AG10803 (cell line): ENCODE results near the gene NINJ2.

Source experiments
- DNase-seq: peaks from one replicate; pipeline ENCODE4 v3.0.0; 2010; ENCODE audit warnings: low read depth
- H3K4me3 ChIP-seq: 2 replicates; pipeline ENCODE4 v1.5.1; 2011; ENCODE audit warnings: mild to moderate bottlenecking, low read length, control low read depth
- TF ChIP-seq, protein P1 (sequence below): conservative IDR thresholded peaks from 2 replicates; pipeline ENCODE4 v1.5.1; 2011; ENCODE audit warnings: mild to moderate bottlenecking, low read length, control low read depth, inconsistent platforms

The NINJ2 gene

DNA sequence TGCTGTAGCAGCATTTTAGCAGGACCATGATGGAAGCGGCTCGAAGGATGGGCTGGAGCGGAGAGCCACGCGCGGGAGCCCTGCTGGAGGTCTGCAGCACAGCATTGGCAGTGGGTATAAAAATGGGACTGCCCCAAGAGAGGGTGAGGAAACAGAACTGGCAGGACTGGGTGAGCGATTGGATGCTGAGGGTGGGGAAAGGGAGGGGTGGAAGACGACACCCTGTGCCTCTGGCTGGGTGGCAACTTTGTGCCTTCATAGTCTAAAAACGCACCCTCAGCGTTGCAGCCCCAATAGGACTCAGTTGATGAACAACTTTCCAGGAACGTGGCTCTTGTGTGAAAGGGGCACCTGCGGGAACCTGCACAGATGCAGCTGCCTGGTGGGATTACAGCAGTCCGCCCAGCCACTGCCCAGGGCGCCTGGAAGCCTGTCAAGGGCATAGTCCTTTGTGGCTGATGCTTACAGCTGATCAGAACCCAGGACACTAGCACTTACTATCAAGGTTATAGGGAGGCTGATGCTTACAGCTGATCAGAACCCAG is 73.0 kb downstream of the NINJ2 start:
- TF ChIP-seq, protein P1, sequence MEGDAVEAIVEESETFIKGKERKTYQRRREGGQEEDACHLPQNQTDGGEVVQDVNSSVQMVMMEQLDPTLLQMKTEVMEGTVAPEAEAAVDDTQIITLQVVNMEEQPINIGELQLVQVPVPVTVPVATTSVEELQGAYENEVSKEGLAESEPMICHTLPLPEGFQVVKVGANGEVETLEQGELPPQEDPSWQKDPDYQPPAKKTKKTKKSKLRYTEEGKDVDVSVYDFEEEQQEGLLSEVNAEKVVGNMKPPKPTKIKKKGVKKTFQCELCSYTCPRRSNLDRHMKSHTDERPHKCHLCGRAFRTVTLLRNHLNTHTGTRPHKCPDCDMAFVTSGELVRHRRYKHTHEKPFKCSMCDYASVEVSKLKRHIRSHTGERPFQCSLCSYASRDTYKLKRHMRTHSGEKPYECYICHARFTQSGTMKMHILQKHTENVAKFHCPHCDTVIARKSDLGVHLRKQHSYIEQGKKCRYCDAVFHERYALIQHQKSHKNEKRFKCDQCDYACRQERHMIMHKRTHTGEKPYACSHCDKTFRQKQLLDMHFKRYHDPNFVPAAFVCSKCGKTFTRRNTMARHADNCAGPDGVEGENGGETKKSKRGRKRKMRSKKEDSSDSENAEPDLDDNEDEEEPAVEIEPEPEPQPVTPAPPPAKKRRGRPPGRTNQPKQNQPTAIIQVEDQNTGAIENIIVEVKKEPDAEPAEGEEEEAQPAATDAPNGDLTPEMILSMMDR = no peak
- no peak for DNase-seq
- H3K4me3 ChIP-seq = no peak overlapping the region

DNA sequence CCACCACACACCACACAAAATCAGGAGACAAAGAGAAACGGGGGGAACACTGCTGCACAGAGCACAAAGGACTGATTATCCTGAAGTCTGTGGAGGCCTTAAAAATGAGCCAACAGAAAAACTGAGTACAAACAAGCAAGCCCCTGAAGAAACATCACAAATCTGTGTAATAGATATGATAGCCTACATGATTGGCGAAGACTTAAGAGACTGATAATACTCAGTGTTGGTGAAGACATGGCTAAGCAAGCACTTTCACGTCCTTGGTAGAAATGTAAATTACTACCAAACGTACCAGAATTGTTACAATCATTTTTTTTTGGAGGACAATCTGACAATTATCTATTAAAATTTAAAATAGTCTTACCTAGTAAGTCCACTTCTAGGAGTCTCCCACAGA is 74.6 kb downstream of the NINJ2 start:
- no peak for DNase-seq
- TF ChIP-seq, protein P1 = no peak
- no peak overlapping the region for H3K4me3 ChIP-seq

DNA sequence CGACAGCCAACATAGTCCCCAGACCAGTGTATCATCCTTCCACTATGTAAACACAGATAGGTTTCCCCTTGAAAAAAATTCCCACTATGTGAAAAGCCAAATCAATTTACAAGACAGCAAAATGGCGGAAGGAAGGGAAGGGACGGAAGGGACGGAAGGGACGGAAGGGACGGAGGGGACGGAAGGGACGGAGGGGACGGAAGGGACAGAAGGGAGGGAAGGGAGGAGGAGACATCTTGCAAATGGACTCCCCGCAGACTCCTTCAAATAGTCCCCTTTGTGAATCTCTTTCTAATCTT is 75.3 kb downstream of the NINJ2 start:
- TF ChIP-seq, protein P1 = no peak
- DNase-seq = no peak
- no peak overlapping the region for H3K4me3 ChIP-seq

DNA sequence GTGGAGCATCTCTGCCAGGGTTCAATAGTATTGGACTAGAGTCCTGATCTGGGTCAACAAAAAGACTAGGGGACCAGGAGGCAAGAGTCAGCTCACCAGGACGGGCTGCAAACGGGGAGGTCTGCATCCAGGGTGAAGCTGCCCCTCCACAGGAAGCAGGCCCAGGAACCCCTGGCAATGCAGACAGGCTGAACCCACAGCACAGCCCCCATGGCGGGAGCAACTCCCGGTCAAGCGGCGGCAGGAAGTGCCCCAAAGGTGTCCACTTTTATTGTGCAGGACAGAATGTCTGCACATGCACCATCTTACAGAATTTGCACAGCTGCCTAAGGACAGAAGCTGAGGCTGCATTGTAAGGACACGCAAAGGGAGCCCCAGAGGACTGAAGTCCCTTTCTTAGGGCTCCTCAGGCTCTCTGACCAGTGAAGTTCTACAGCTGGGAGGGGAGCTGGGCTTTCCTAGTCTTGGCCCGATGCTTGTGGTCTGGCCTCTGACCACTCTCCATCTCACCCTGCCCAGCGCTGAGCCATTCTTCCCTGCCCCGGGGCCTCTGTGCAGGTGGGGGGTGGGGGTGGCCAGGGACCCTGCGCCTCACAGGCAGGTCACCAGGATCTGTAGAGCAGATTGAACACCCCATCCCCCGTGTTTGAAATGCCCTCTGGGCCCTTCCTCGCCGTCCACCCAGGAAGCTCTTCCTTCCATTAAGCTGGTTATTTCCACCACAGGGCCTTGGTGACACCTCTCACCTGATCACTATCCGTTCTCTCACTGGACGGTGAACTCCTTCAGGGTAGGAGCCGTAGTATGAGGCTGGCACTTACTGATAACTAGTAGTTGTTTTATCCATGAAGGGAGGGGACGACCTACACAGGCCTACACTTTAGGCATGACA is 75.9 kb downstream of the NINJ2 start:
- no peak for DNase-seq
- no peak overlapping the region for H3K4me3 ChIP-seq
- TF ChIP-seq, protein P1 = no peak

DNA sequence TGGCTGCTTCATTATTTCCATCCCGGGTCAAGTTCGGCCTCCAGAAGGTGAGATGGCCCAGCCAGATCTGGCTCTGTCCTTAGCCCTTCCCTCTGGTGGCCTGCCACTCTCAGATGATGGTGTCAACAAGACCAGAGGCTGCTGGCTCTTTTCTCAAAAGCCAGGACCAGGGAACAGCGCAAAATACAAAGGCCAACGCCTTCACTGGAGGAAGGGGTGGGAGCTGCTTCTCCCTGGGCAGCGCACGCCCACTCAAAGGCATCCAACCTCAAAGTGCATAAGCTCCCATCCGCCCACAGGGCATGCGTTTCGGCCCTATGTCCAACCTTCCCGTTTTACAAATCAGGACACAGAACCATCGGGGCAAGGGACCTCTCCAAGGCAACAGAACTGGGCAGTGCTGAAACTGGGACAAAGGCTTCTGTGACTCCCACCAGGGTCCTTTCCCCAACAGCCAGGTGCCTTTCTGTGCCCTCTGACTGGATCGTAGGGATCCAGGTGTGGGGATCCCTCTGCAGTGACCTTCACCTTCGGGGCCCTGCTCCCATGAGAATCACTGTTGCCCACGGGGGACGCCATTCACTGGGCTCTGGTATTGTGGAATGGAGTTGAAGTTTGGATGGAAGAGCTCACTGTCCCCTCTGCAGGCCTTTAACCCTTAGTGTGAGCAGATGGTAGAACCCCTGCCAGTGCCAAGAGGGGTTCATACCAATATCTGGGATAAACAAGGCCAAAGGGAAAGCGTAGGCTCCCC is 76.8 kb downstream of the NINJ2 start:
- no peak overlapping the region for H3K4me3 ChIP-seq
- no peak for DNase-seq
- TF ChIP-seq, protein P1 = no peak

DNA sequence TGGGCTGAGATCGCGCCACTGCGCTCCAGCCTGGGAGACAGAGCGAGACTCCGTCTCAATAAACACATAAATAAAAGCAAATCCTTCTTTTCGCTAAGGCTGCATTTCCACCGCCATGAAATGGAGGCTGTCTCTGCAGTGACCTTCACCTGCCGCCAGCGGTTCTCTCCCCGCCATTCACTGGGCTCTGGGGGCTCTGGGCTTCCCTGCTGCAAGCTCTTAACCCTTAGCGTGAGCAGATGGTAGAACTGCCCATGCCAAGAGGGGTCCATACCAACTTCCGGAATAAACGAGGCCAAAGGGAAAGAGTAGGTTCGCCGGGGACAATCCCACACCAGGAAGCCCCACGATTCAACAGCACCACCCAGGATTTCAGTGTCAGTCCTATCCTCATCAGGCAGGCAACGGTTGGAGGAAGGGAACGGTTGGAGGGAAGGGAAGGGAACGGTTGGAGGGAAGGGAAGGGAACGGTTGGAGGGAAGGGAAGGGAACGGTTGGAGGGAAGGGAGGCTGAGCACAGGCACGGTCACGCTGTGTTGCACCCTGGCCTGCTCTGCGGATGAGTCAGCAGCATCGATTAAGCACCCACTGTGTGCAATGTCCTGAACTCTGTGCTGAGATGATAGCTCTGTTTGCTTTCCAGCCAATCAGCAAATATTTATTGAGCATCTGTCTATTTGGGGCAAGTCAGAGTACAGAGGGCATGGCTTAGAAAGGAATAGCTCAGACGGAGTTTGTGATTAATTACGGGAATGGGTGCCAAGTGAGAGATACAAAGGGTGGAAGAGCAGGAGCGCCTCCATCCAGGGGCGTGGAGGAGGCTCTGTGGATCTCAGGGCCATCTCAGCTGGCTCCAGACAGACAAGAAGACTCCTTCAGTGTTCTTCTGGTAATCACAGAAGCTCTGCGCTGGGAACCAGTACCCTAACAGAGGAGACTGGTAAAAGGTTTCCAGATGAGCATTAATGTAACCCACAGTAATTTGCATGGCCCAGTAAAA is 77.9 kb downstream of the NINJ2 start:
- TF ChIP-seq, protein P1 = no peak
- no peak overlapping the region for H3K4me3 ChIP-seq
- no peak for DNase-seq
